GM23338 (cell line): Measurements from ENCODE around the gene TMEM150C. TPM values are rescaled to one million over a fixed set of nuclear protein-coding genes. Genes with fewer than 3 reads are reported as not detected.

ENCODE experiments used
- ATAC-seq: fragments of 200-7000 bp; cut with Tn5 transposase; 3 replicates; pipeline ENCODE4 v1.9.1; 2020
- DNase-seq: peaks from one replicate; pipeline ENCODE4 v3.0.0-alpha.2; 2015; ENCODE audit warnings: low spot score
- H2AFZ ChIP-seq: fragments of 200-600 bp; sonication (generic); 2 replicates; pipeline ENCODE4 v1.8.0; 2016; ENCODE audit warnings: antibody characterized with exemption, mild to moderate bottlenecking, moderate library complexity
- H3F3A ChIP-seq: fragments of 200-600 bp; sonication (generic); replicated peaks from 2 replicates; pipeline ENCODE4 v1.8.0; 2017; ENCODE audit warnings: antibody characterized with exemption, mixed run types, low read depth
- H3K27ac ChIP-seq: fragments of 200-600 bp; sonication (generic); 2 replicates; pipeline ENCODE4 v1.6.1; 2016; ENCODE audit warnings: low read depth
- H3K27me3 ChIP-seq: fragments of 200-600 bp; sonication (generic); 2 replicates; pipeline ENCODE4 v1.8.0; 2016; ENCODE audit warnings: mild to moderate bottlenecking, mixed run types, moderate library complexity; ENCODE audit not compliant: insufficient read depth
- H3K36me3 ChIP-seq: fragments of 200-600 bp; sonication (generic); 2 replicates; pipeline ENCODE4 v1.8.0; 2016; ENCODE audit warnings: mild to moderate bottlenecking; ENCODE audit not compliant: insufficient read depth
- H3K4me1 ChIP-seq: fragments of 200-600 bp; sonication (generic); 2 replicates; pipeline ENCODE4 v1.8.0; 2016; ENCODE audit warnings: mild to moderate bottlenecking, moderate library complexity; ENCODE audit not compliant: insufficient read depth
- H3K4me2 ChIP-seq: fragments of 200-600 bp; sonication (generic); 2 replicates; pipeline ENCODE4 v1.7.1; 2017; ENCODE audit warnings: mixed run types
- H3K4me3 ChIP-seq: fragments of 200-600 bp; sonication (generic); 2 replicates; pipeline ENCODE4 v1.6.1; 2016; ENCODE audit warnings: mixed run types
- H3K79me2 ChIP-seq: fragments of 200-600 bp; sonication (generic); replicated peaks from 2 replicates; pipeline ENCODE4 v1.8.0; 2017; ENCODE audit warnings: mild to moderate bottlenecking; ENCODE audit not compliant: insufficient read depth
- H3K9me2 ChIP-seq: fragments of 200-600 bp; sonication (generic); 2 replicates; pipeline ENCODE4 v1.8.0; 2017; ENCODE audit not compliant: insufficient read depth
- H4K20me1 ChIP-seq: fragments of 200-600 bp; sonication (generic); replicated peaks from 2 replicates; pipeline ENCODE4 v1.8.0; 2017; ENCODE audit warnings: mild to moderate bottlenecking; ENCODE audit not compliant: insufficient read depth
- H3K27ac Mint-ChIP-seq: 2 replicates; pipeline ENCODE4 v1.8.0; 2020; ENCODE audit warnings: inconsistent platforms, mild to moderate bottlenecking, moderate library complexity, mixed read lengths
- H3K27me3 Mint-ChIP-seq: 3 replicates; pipeline ENCODE4 v1.8.0; 2022; ENCODE audit warnings: low read depth, mild to moderate bottlenecking, moderate library complexity, mixed read lengths, inconsistent platforms; ENCODE audit not compliant: insufficient read depth, poor library complexity
- H3K36me3 Mint-ChIP-seq: 3 replicates; pipeline ENCODE4 v1.8.0; 2021; ENCODE audit warnings: low read depth, mild to moderate bottlenecking, inconsistent platforms, moderate library complexity, mixed read lengths
- H3K4me1 Mint-ChIP-seq: 3 replicates; pipeline ENCODE4 v1.8.0; 2020; ENCODE audit warnings: mild to moderate bottlenecking, inconsistent platforms, mixed read lengths
- H3K4me3 Mint-ChIP-seq: 3 replicates; pipeline ENCODE4 v1.8.0; 2021; ENCODE audit warnings: moderate library complexity, mild to moderate bottlenecking, inconsistent platforms, mixed read lengths
- H3K9me3 Mint-ChIP-seq: 3 replicates; pipeline ENCODE4 v1.8.0; 2020; ENCODE audit warnings: moderate library complexity, mild to moderate bottlenecking, inconsistent platforms, mixed read lengths
- CREB1 ChIP-seq: fragments of 250-450 bp; sonication (Bioruptor Pico); IDR thresholded peaks from 2 replicates; pipeline ENCODE4 v1.5.0; 2020; ENCODE audit warnings: low read depth, mild to moderate bottlenecking, moderate library complexity
- ETS1 ChIP-seq: IDR thresholded peaks from 2 replicates; pipeline ENCODE4 v1.6.1; 2016; ENCODE audit warnings: antibody characterized with exemption
- EZH2 ChIP-seq: fragments of 200-600 bp; sonication (generic); IDR thresholded peaks from one replicate; pipeline ENCODE4 v1.8.0; 2017; ENCODE audit warnings: antibody characterized with exemption, mild to moderate bottlenecking, low read depth; ENCODE audit not compliant: unreplicated experiment
- EZH2phosphoT487 ChIP-seq: fragments of 200-600 bp; sonication (generic); IDR thresholded peaks from one replicate; pipeline ENCODE4 v1.8.1; 2018; ENCODE audit warnings: antibody characterized with exemption; ENCODE audit not compliant: unreplicated experiment
- NANOG ChIP-seq: IDR thresholded peaks from 2 replicates; pipeline ENCODE4 v1.6.1; 2016; ENCODE audit warnings: antibody characterized with exemption, borderline replicate concordance
- POLR2AphosphoS5 ChIP-seq: IDR thresholded peaks from 2 replicates; pipeline ENCODE4 v1.6.1; 2016; ENCODE audit warnings: antibody characterized with exemption, low read depth
- STAT1 ChIP-seq: IDR thresholded peaks from one replicate; pipeline ENCODE4 v1.6.1; 2016; ENCODE audit warnings: antibody characterized with exemption; ENCODE audit not compliant: unreplicated experiment
- ZNF114 ChIP-seq: fragments of 250-450 bp; sonication (Bioruptor Pico); IDR thresholded peaks from 2 replicates; pipeline ENCODE4 v1.5.0; 2020; ENCODE audit warnings: mild to moderate bottlenecking, moderate library complexity
- ZNF331 ChIP-seq: fragments of 250-450 bp; sonication (Bioruptor Pico); IDR thresholded peaks from 2 replicates; pipeline ENCODE4 v1.5.0; 2020; ENCODE audit warnings: low read depth, mild to moderate bottlenecking, moderate library complexity
- ZNF462 ChIP-seq: fragments of 250-450 bp; sonication (Bioruptor Pico); IDR thresholded peaks from 2 replicates; pipeline ENCODE4 v1.5.0; 2020; ENCODE audit warnings: mild to moderate bottlenecking, moderate library complexity
- polyA plus RNA-seq: library from polyadenylated mRNA; unstranded; fragments of >200 nt; fragmentation: Nextera tagmentation; extraction: Ambion mirVana; gene quantifications from 2 replicates; pipeline ENCODE4 v1.2.1, GENCODE V29; 2016
- total RNA-seq: library from RNA; depleted of rRNA; stranded (reverse); fragments of >200 nt; shearing (Covaris generic); gene quantifications from 2 replicates; pipeline ENCODE4 v1.2.3, GENCODE V29; 2014
- TF ChIP-seq, protein P1 (sequence below), 2 experiments: fragments of 200-600 bp in 1 of 2; sonication (generic) in 1 of 2; conservative IDR thresholded peaks; 2 replicates each; pipeline versions ENCODE4 v1.5.1 to v1.6.1; 2016 to 2017; ENCODE audit warnings: antibody characterized with exemption in 2 of 2, low read depth in 2 of 2, mild to moderate bottlenecking in 2 of 2, moderate library complexity in 1 of 2

TMEM150C gene
- total and polyA plus RNA-seq, 2 experiments from 2014 or later, result 1.7 to 4.0 TPM

- TF ChIP-seq POLR2AphosphoS5, result no peak
Measured at GRCh38 chr4:82495666-82496065, 66.1 kb downstream of the TMEM150C start (continued).

DNA sequence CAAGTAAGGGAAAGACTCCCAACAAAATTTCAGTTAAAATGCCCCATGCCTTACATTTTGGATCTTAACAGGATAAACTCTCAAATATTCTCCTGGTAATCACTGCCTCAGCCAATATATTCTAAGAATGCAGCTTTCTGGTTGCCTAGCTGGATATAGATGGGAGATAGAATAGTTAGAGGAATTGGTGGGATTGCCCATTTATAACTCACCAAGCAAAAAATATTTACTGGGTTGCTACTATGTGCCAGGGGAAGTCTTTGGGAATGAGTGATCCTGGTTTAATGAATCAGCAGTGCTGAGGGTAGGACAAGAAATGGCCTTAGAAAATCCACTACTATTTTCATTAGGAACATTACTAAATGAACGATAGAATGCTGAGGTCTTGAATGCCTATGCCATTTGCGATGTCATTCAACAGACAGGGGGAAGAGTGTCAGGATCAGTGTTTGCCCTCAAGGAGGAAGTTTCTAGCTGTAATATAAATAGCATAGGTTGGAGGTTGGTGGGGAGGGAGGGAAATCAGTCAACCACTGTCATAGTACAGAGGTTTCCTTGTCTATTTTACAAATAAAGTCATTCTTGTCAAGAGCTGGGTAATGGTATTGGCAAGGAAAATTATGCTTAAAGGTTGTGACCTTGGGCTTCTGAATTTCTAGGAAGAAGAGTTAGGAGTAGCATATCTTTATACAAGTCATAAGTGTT lies 67.9 kb downstream of the TMEM150C start:
- no peak for ATAC-seq
- Histone ChIP-seq H3K4me2 (no peak overlapping the region), H4K20me1 (no peaks in the 10 kb centered on the region)

More for the DNA sequence above, 67.9 kb downstream of the TMEM150C start:
- TF ChIP-seq ZNF462, result no peak
- TF ChIP-seq STAT1, result no peak
- TF ChIP-seq EZH2, result no peak
- TF ChIP-seq EZH2phosphoT487, result no peak
- TF ChIP-seq POLR2AphosphoS5, result no peak
- TF ChIP-seq ZNF114 (CRISPR knock-in tag), result no peak
- no peak for TF ChIP-seq CREB1 (CRISPR knock-in tag)
- TF ChIP-seq NANOG, result no peak
- TF ChIP-seq ZNF331 (CRISPR knock-in tag), result no peak
- TF ChIP-seq, protein P1, sequence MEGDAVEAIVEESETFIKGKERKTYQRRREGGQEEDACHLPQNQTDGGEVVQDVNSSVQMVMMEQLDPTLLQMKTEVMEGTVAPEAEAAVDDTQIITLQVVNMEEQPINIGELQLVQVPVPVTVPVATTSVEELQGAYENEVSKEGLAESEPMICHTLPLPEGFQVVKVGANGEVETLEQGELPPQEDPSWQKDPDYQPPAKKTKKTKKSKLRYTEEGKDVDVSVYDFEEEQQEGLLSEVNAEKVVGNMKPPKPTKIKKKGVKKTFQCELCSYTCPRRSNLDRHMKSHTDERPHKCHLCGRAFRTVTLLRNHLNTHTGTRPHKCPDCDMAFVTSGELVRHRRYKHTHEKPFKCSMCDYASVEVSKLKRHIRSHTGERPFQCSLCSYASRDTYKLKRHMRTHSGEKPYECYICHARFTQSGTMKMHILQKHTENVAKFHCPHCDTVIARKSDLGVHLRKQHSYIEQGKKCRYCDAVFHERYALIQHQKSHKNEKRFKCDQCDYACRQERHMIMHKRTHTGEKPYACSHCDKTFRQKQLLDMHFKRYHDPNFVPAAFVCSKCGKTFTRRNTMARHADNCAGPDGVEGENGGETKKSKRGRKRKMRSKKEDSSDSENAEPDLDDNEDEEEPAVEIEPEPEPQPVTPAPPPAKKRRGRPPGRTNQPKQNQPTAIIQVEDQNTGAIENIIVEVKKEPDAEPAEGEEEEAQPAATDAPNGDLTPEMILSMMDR (conservative IDR thresholded peaks at IDR 0.05; ENCODE audit: low read depth in 2 of 2), result no peak
- no peak for TF ChIP-seq ETS1
- Histone ChIP-seq H3K9me2 (no peaks in the 10 kb centered on the region), H2AFZ (no peak overlapping the region), H3K27me3 (no peaks in the 10 kb centered on the region), H3K79me2 (no peaks in the 10 kb centered on the region), H3K36me3 (no peaks in the 10 kb centered on the region), H3K4me1 (no peaks in the 10 kb centered on the region), H3K4me3 (no peak overlapping the region), H3F3A (no peaks in the 10 kb centered on the region), H3K27ac (no peak overlapping the region)
- Mint-ChIP-seq H3K4me3 (no peak overlapping the region), H3K4me1 (no peaks in the 10 kb centered on the region), H3K27me3 (no peaks in the 10 kb centered on the region), H3K36me3 (no peaks in the 10 kb centered on the region), H3K27ac (no peak overlapping the region), H3K9me3 (no peaks in the 10 kb centered on the region)
- no peak for DNase-seq
